HG02938 (cell line): ENCODE measurements around the gene WDCP.
"Not testable (repeated sequence)": the region's sequence is repeated elsewhere in the genome, so short reads cannot be mapped to it uniquely, and the experiment has no call there.

ENCODE experiments used
- ATAC-seq: cut with Tn5 transposase; IDR thresholded peaks from one replicate; pipeline ENCODE4 v1.9.1; 2021; ENCODE audit warnings: mild to moderate bottlenecking, moderate library complexity; ENCODE audit not compliant: unreplicated experiment

Gene WDCP

GRCh38 chr2:24046930-24047702, at the start of gene WDCP:
Gene WDCP (minus strand): TSS chr2:24047391. CDS start chr2:24039494, 7,897 bp downstream.
- ATAC-seq = peak; percentile 99

GRCh38 chr2:24095171-24095677, 48.0 kb upstream of the WDCP start:
- ATAC-seq = not testable (repeated sequence)

GRCh38 chr2:24093270-24093669, 46.1 kb upstream of the WDCP start:
- not testable (repeated sequence) for ATAC-seq

GRCh38 chr2:24088821-24089359, 41.7 kb upstream of the WDCP start:
- no peak for ATAC-seq

GRCh38 chr2:24087032-24087431, 39.8 kb upstream of the WDCP start:
- no peak for ATAC-seq

GRCh38 chr2:24086241-24086640, 39.0 kb upstream of the WDCP start:
- no peak for ATAC-seq

- ATAC-seq = no peak
These were observed 38.0 kb upstream of the WDCP start for GRCh38 chr2:24085200-24085489.

GRCh38 chr2:24084386-24085199, 37.4 kb upstream of the WDCP start, which contains the start of gene TP53I3:
Gene TP53I3 (minus strand): TSS chr2:24084834. CDS start chr2:24084326, 508 bp downstream.
- ATAC-seq = peak; percentile 77

GRCh38 chr2:24083567-24084385, 36.6 kb upstream of the WDCP start:
- ATAC-seq = peak; percentile 74

GRCh38 chr2:24082787-24083566, 35.8 kb upstream of the WDCP start:
- no peak for ATAC-seq

- no peak for ATAC-seq
These were observed 33.5 kb upstream of the WDCP start for GRCh38 chr2:24080701-24081100.

GRCh38 chr2:24077879-24078278, 30.7 kb upstream of the WDCP start:
- no peak for ATAC-seq

GRCh38 chr2:24077535-24077877, 30.3 kb upstream of the WDCP start:
- no peak for ATAC-seq

- peak; percentile 13 for ATAC-seq
These were observed 29.8 kb upstream of the WDCP start for GRCh38 chr2:24076849-24077534.

GRCh38 chr2:24075915-24076848, 29.0 kb upstream of the WDCP start, which contains the start of gene SF3B6:
Gene SF3B6 (minus strand): TSS chr2:24076326. CDS start chr2:24076229, 97 bp downstream.
- ATAC-seq = peak; percentile 91

GRCh38 chr2:24075259-24075658, 28.1 kb upstream of the WDCP start:
- ATAC-seq = no peak

- ATAC-seq = no peak
These were observed 26.6 kb upstream of the WDCP start for GRCh38 chr2:24073816-24074215.

GRCh38 chr2:24072259-24072658, 25.1 kb upstream of the WDCP start:
- no peak for ATAC-seq
